ENCODE results near the gene STK38.

STK38 gene

GRCh38 chr6:36523451-36523850 is 23.8 kb downstream of the STK38 start:
- no peak for DNase-seq (ENCODE audit: low spot score)

GRCh38 chr6:36519352-36519751 is 27.9 kb downstream of the STK38 start:
- no peak for DNase-seq (ENCODE audit: low spot score)

- DNase-seq (ENCODE audit: low spot score), result no peak
Observed at GRCh38 chr6:36517408-36517807, 29.9 kb downstream of the STK38 start.

- no peak for DNase-seq (ENCODE audit: low spot score)
Observed at GRCh38 chr6:36516988-36517387, 30.3 kb downstream of the STK38 start.

GRCh38 chr6:36516559-36516958 is 30.7 kb downstream of the STK38 start:
- no peak for DNase-seq (ENCODE audit: low spot score)

- DNase-seq (ENCODE audit: low spot score), result no peak
Observed at GRCh38 chr6:36515844-36516243, 31.4 kb downstream of the STK38 start.

GRCh38 chr6:36514554-36515456 is 32.5 kb downstream of the STK38 start:
- no peak for DNase-seq (ENCODE audit: low spot score)

GRCh38 chr6:36510365-36510764 is 36.9 kb downstream of the STK38 start:
- no peak for DNase-seq (ENCODE audit: low spot score)

- no peak for DNase-seq (ENCODE audit: low spot score)
Observed at GRCh38 chr6:36508532-36508931, 38.7 kb downstream of the STK38 start.

GRCh38 chr6:36506611-36507010 is 40.7 kb downstream of the STK38 start:
- no peak for DNase-seq (ENCODE audit: low spot score)

- no peak for DNase-seq (ENCODE audit: low spot score)
Observed at GRCh38 chr6:36505744-36506534, 41.3 kb downstream of the STK38 start.

GRCh38 chr6:36504982-36505381 is 42.3 kb downstream of the STK38 start:
- peak; percentile 56 for DNase-seq (ENCODE audit: low spot score)

- DNase-seq (ENCODE audit: low spot score), result no peak
Observed at GRCh38 chr6:36504181-36504580, 43.1 kb downstream of the STK38 start.

GRCh38 chr6:36501686-36502085 is 45.6 kb downstream of the STK38 start:
- DNase-seq (ENCODE audit: low spot score), result no peak

GRCh38 chr6:36499918-36500317 is 47.4 kb downstream of the STK38 start:
- no peak for DNase-seq (ENCODE audit: low spot score)

- no peak for DNase-seq (ENCODE audit: low spot score)
Observed at GRCh38 chr6:36495086-36495485, 52.2 kb downstream of the STK38 start.

GRCh38 chr6:36493859-36494258 is 53.4 kb downstream of the STK38 start:
- DNase-seq (ENCODE audit: low spot score), result peak; percentile 36

- DNase-seq (ENCODE audit: low spot score), result no peak
Observed at GRCh38 chr6:36493319-36493718, 54.0 kb downstream of the STK38 start.

- DNase-seq (ENCODE audit: low spot score), result no peak
Observed at GRCh38 chr6:36492621-36493020, 54.7 kb downstream of the STK38 start.

GRCh38 chr6:36492092-36492491 is 55.2 kb downstream of the STK38 start:
- DNase-seq (ENCODE audit: low spot score), result no peak

GRCh38 chr6:36491378-36491965 is 55.8 kb downstream of the STK38 start:
- DNase-seq (ENCODE audit: low spot score), result no peak

GRCh38 chr6:36489426-36489825 is 57.9 kb downstream of the STK38 start:
- DNase-seq (ENCODE audit: low spot score), result no peak

GRCh38 chr6:36488221-36488620 is 59.1 kb downstream of the STK38 start:
- no peak for DNase-seq (ENCODE audit: low spot score)

All from GM03348 (cell line).